Panc1 (cell line): ENCODE measurements around the gene CARMIL1. TPM values are rescaled to one million over a fixed set of nuclear protein-coding genes. Genes with fewer than 3 reads are reported as not detected.

Source experiments
- ATAC-seq: fragments of 200-7000 bp; cut with Tn5 transposase; 2 replicates; pipeline ENCODE4 v1.9.1; 2020; ENCODE audit warnings: mild to moderate bottlenecking, moderate library complexity
- BruUV-seq: library from RNA; stranded (reverse); fragments of 400-500 nt; replicated peaks from 2 replicates; lab custom pipeline; 2021; lab: Mats Ljungman, UMichigan
- CTCF ChIA-PET: fragments of 300-600 bp; sonication (Branson Sonifier 250); formaldehyde crosslinking; loops from one replicate; lab custom pipeline; 2022; ENCODE audit warnings: antibody characterized with exemption; lab: Charles Lee
- POLR2A ChIA-PET: fragments of 300-600 bp; sonication (Branson Sonifier 250); formaldehyde crosslinking; loops from one replicate; lab custom pipeline; 2022; ENCODE audit warnings: antibody characterized with exemption; lab: Charles Lee
- DNase-seq: peaks from one replicate; pipeline ENCODE4 v3.0.0-alpha.2; 2010; ENCODE audit warnings: low read depth, low spot score
- H3K27ac ChIP-seq: 2 replicates; pipeline ENCODE4 v1.5.1; 2011; ENCODE audit warnings: mild to moderate bottlenecking, low read length, inconsistent platforms
- H3K27me3 ChIP-seq: fragments of 200-500 bp; sonication (Bioruptor generic); 2 replicates; pipeline ENCODE4 v1.6.0; 2014; ENCODE audit warnings: low read length, inconsistent platforms; ENCODE audit not compliant: control insufficient read depth, insufficient read depth
- H3K36me3 ChIP-seq: fragments of 200-500 bp; sonication (Bioruptor generic); 2 replicates; pipeline ENCODE4 v1.5.1; 2014; ENCODE audit warnings: inconsistent platforms, mild to moderate bottlenecking, low read length, moderate library complexity; ENCODE audit not compliant: control insufficient read depth, insufficient read depth
- H3K4me1 ChIP-seq: 2 replicates; pipeline ENCODE4 v1.5.1; 2011; ENCODE audit warnings: inconsistent platforms, mild to moderate bottlenecking, low read length, moderate library complexity; ENCODE audit not compliant: control insufficient read depth, insufficient read depth
- H3K4me3 ChIP-seq, 2 experiments: 2 replicates each; pipeline ENCODE4 v1.5.1; 2011 to 2012; ENCODE audit warnings: low read depth in 2 of 2, low read length in 2 of 2, mild to moderate bottlenecking in 2 of 2, inconsistent platforms in 1 of 2, moderate library complexity in 1 of 2
- H3K9me3 ChIP-seq: fragments of 200-500 bp; sonication (Bioruptor generic); 2 replicates; pipeline ENCODE4 v1.5.1; 2014; ENCODE audit warnings: low read depth, mild to moderate bottlenecking, inconsistent platforms, low read length, moderate library complexity; ENCODE audit not compliant: control insufficient read depth, insufficient read depth
- CTCF ChIP-seq: fragments of 450-650 bp; IDR thresholded peaks from 2 replicates; pipeline ENCODE4 v1.5.1; 2017; ENCODE audit warnings: mild to moderate bottlenecking
- POLR2AphosphoS5 ChIP-seq: IDR thresholded peaks from 2 replicates; pipeline ENCODE4 v1.6.1; 2012; ENCODE audit warnings: mild to moderate bottlenecking, low read depth, low read length, moderate library complexity
- REST ChIP-seq, 2 experiments: IDR thresholded peaks; 2 replicates each; pipeline ENCODE4 v1.6.1; 2011 to 2012; ENCODE audit warnings: low read depth in 2 of 2, control low read depth in 1 of 2, low read length in 1 of 2, mild to moderate bottlenecking in 1 of 2, moderate library complexity in 1 of 2; ENCODE audit not compliant: insufficient read depth in 1 of 2
- SIN3A ChIP-seq: IDR thresholded peaks from 2 replicates; pipeline ENCODE4 v1.6.1; 2012; ENCODE audit warnings: low read depth, mild to moderate bottlenecking, low read length, moderate library complexity, borderline replicate concordance; ENCODE audit not compliant: insufficient read depth
- TCF7L2 ChIP-seq: IDR thresholded peaks from 2 replicates; pipeline ENCODE4 v1.6.1; 2011; ENCODE audit warnings: mild to moderate bottlenecking, low read depth, low read length, inconsistent platforms
- in situ Hi-C: cut with HindIII; loops from 2 replicates; pipeline ENCODE4 v1.10.0; 2016; ENCODE audit warnings: low sequenced_read_pairs, low pct_unique_long_range_greater_than_20kb
- intact Hi-C: fragments of 100-400 bp; cut with micrococcal nuclease; formaldehyde crosslinking; loops from one replicate; pipeline ENCODE4 v1.10.0; 2022; ENCODE audit not compliant: unreplicated experiment
- total RNA-seq: library from RNA; stranded (reverse); gene quantifications from one replicate; pipeline ENCODE4 v1.2.1, GENCODE V29; 2021; ENCODE audit not compliant: unreplicated experiment

Gene CARMIL1
- total RNA-seq, 1 experiment from 2014 or later, result 4.0 TPM

DNA sequence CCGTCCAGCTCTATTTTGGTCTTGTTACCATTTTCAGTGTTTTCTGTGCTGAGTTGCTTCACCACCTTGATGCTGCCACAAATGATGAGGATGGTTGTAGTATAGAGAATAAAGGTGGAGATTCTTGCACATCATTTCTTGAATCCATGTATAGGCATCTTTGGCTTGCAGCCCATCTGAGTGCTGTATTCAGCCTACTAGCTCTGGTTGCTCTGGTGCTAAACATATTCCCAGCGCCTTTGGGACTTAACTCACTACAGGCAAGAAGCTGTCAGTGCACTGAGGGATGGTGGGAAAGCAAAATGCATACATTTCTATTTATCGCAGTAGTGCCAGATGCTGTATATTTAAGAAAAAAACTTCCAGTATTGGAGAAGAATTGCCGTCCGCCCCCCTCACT is 86.0 kb downstream of the CARMIL1 start:
- CTCF ChIA-PET, result no interaction called here
- Histone ChIP-seq H3K27ac (no peak overlapping the region), H3K9me3 (no peaks in the 10 kb centered on the region), H3K36me3 (no peaks in the 10 kb centered on the region), H3K27me3 (no peaks in the 10 kb centered on the region), H3K4me1 (no peaks in the 10 kb centered on the region), H3K4me3 (no peak overlapping the region)
- BruUV-seq, result no TSS peak
- ATAC-seq (no peak), DNase-seq (no peak)
- intact Hi-C loops, result no loop called here
- POLR2A ChIA-PET, result no interaction called here
- in situ Hi-C loops, result no loop called here
- TF ChIP-seq CTCF, result no peak
- no peak for TF ChIP-seq TCF7L2
- TF ChIP-seq REST (IDR thresholded peaks at IDR 0.05; ENCODE audit: insufficient read depth in 1 of 2, low read depth in 2 of 2, low read length in 1 of 2), result no peak
- TF ChIP-seq SIN3A, result no peak
- TF ChIP-seq POLR2AphosphoS5, result no peak

DNA sequence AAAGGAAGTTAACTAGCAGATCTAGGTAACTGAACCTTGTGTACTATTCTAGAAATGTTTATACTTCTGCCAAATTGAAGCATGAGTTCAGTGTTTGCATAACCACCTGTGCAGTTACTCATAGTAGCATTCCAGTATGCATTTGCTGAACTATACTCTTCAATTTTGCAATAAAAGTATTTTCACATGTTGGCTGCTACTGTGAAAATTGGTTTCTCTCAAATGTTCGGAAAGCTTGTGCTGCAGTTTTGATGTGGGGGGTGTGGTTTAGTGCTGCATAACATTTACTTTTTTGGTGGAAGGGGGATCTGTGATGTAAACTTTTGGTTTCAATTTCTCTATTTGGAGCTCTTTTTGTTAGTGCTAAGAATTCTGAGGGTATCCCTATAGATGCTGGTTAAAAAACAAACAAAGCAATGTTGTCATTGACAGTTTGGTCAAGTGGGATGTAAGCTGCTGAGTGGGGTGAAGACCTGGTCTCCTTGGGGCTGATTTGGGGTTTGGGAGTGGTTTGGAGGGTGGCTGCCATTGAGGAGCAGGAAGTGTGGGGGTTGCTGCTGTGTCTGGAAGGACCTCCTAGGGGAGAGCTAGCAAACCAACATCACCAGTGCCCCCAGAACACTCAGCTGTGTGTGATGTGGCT is 87.8 kb downstream of the CARMIL1 start:
- H3K4me3 ChIP-seq, result no peak overlapping the region
- no peaks in the 10 kb centered on the region for H3K4me1 ChIP-seq
- no peaks in the 10 kb centered on the region for H3K36me3 ChIP-seq
- in situ Hi-C loops, result no loop called here
- ChIA-PET POLR2A (no interaction called here), CTCF (no interaction called here)
- no peak for DNase-seq
- intact Hi-C loops, result no loop called here
- H3K27me3 ChIP-seq, result no peaks in the 10 kb centered on the region
- ATAC-seq, result no peak
- H3K27ac ChIP-seq, result no peak overlapping the region
- H3K9me3 ChIP-seq, result no peaks in the 10 kb centered on the region
- TF ChIP-seq TCF7L2, result no peak
- no peak for TF ChIP-seq CTCF
- no peak for TF ChIP-seq SIN3A
- no peak for TF ChIP-seq REST (IDR thresholded peaks at IDR 0.05; ENCODE audit: insufficient read depth in 1 of 2, low read depth in 2 of 2, low read length in 1 of 2)
- no peak for TF ChIP-seq POLR2AphosphoS5
- BruUV-seq, result no TSS peak
